Endothelial cell of hepatic sinusoid (primary cell): ENCODE data around the gene FAM149B1.

Source experiments
- in situ Hi-C: cut with HindIII; loops from 2 replicates; pipeline ENCODE4 v1.10.0; 2017; ENCODE audit warnings: low sequenced_read_pairs

The FAM149B1 gene

DNA sequence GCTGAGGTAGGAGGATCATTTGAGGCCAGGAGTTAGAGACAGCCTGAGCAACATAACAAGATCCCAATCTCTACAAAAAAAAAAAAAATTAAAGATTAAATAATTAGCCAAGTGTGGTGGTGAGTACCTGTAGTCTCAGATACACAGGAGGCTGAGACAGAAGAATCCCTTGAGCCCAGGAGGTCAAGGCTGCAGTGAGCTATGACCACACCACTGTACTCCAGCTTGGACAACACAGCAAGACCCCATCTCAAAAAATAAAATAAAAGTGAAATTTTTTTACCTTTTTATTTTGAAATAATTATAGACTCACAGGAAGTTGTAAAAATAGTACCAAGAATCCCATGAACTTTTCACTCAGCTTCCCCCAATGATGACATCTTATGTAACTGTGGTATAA is 4.9 kb downstream of the FAM149B1 start:
- in situ Hi-C loops: no loop called here

DNA sequence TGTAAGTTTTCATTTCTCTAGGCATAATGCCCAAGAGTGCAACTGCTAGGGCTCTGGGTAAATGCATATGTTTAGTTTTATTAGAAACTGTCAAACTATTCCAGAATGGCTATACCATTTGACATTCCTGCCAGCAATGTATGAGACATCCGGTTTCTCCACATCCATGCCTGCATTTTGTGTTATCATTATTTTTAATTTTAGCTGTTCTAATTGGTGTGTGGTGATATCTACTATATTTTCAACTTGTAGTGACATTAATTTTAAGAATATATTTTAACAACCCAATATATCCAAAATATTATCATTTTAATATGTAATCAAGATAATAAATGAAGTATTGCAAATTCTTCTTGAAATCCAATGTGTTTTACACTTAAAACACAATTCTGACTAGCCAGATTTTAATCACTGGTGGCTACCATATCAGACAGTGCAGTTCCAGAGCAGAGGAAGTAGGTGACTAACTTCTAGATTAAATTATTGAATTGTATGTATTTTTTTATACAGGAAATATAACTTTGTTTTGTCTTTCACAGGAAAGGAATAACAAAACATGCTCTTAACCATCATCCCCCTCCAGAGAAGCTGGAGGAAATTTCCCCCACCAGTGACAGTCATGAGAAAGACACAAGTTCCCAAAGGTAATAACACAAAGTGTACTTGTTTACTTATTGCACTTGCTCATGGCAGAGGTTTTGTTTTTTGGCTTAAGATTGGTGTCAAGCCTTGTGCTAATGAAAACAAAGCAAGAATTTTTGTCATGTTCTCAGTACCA is 6.4 kb downstream of the FAM149B1 start:
- in situ Hi-C loops: no loop called here

DNA sequence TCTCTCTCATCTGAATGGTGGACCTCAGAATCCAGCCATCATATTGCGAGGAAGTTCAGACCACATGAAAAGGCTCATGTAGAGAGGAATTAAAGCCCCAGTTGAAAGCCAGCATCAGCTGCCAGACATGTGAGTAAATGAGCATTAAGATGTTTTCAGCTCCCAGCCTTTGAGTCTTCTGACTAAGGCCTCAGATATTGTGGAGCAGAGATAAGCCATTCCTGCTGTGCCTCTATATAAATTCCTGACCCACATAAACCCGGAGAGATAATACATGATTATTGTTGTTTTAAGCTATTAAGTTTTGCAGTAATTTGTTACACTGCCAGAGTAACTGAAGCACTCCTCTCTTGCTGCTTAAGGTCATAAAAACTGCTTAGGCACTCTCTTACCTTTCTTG is 14.6 kb downstream of the FAM149B1 start:
- in situ Hi-C loops: no loop called here

DNA sequence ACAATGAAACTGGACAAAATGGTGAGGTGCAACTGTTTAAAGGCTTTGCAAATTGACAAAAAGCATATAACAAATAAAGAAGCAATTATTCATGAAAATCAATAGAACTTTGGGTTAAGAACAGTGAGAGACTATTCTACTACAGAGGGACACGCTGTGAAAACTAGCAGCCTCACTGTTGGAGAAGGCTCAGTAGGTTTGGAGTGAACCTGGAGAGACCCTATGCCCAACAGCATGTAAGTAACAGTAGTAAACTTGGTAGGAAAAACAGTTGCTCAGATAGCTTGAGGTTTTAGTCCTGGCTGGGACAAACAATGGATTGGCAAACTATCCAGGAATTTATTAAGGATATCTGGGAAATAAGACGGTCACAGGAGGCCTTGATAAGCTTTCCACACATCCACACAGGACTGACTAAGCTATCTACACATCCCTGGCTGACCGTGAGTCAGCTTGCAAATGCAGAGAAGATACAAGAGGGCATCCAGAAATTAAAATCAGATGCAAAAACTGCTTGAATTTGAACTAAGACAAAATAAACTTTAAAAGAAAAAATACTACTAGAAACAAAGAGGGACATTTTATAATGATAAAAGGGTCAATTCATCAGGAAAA is 15.9 kb downstream of the FAM149B1 start:
- in situ Hi-C loops: no loop called here

DNA sequence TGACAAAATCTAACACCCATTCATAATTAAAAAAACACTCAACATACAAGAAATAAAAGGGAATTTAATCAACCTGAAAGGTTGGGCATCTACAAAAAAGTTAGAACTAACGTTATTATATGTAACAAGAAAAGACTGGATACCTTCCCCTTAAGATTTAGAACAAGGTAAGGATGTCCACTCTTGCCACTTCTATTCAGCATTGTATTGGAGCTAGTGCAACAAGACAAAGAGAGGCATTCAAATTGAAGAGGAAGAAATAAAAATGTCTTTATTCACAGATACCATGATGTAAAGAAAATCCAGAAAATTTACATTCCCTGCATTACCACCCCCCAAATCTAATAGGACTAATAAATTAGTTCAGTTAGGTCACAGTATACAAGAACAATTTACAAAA is 18.3 kb downstream of the FAM149B1 start:
- in situ Hi-C loops: no loop called here

DNA sequence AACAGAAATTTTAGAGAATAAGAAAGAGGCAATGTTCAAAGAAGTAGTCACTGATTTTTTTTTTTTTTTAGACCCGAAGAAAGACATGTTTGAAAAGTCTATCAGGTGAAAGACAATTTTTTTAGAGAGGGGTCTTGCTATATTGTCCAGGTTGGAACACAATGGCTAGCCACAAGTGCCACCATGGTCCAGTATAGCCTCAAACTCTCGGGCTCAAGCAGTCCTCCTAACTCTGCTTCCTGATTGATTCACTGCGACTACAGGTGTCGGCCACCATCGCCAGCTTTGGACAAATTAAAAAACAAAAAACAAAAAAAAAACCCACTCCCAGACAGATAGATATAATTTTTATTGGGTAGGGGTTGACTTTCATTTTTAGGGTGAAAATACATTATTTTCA is 22.3 kb downstream of the FAM149B1 start:
- in situ Hi-C loops: no loop called here

DNA sequence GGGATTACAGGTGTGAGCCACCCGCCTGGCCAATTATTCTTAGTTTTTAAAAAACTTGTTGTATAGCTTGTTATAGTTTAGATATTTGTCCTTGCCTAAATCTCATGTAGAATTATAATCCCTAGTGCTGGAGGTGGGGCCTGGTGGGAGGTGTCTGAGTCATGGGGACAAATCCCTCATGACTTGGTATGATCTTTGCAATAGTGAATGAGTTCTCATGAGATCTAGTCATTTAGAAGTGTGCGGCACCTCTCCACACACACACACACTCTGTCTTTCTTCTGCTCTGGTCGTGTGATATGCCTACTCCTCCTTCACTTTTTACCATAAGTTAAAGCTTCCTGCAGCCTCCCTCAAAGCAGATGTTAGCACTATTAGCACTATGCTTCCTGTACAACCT is 37.2 kb downstream of the FAM149B1 start:
- in situ Hi-C loops: no loop called here

DNA sequence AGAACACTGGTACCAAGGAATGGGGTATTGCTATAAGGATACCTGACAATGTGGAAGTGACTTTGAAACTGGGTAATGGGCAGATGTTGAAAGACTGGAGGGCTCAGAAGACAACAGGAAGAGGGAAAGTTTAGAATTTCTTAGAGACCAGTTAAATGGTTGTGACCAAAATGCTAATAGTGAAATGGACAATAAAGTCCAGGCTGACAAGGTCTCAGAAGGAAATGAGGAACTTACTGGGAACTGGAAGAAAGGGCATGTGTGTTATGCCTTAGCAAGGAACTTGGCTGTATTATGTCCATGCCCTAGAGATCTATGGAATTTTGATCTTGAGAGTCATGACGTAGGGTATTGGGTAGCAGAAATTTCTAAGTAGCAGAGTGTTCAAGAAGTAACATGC is 38.0 kb downstream of the FAM149B1 start:
- in situ Hi-C loops: no loop called here

DNA sequence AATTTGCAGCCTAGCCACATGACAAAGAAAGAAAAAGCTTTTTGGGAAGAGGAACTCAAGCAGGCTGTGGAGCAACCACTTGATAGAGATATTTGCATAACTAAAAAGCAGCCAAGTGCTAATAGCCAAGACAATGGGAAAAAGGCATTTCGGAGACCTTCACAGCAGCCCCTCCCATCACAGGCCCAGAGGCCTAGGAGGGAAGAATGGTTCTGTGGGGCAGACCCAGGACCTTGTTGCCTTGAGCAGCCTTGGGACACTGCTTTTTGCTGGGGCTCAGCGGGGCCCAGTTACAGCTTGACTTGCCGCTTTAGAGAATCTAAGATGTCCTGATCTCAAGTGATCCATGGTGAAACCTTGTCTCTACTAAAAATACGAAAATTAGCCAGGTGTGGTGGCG is 38.5 kb downstream of the FAM149B1 start:
- in situ Hi-C loops: no loop called here

DNA sequence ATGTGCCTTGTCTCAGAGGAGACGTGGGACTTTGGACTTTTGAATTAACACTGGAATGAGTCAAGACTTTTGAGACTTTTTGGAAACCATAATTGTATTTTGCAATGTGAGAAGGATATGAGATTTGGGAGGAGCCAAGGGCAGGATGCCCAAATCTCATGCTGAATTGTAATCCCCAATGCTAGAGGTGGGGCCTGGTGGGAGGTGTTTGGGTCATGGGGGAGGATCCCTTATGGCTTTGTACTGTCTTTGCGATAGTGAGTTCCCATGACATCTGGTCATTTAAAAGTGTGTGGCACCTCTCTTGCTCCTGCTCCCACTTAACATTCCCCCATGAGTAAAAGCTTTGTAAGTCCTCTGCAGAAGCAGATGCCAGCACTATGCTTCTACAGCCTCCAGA is 40.0 kb downstream of the FAM149B1 start:
- in situ Hi-C loops: no loop called here

DNA sequence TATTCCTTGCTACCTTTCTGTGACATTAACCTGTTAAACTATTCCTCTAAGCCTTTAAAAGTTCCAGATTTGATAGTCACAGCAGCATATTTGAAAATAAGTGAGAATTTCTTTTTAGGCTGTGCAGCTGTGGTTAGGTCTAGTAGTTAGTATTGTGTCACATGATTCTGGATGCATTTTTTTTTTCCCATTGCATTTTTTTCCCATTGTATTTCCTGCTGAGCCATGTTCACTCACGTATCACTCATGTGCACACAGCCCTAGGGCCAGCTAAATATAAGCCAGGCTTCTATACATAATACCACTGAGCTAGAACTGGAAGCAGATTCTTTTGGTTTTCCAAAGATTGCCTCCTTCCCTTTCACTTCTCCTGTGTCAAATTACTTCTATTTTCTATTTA is 41.8 kb downstream of the FAM149B1 start:
- in situ Hi-C loops: no loop called here

DNA sequence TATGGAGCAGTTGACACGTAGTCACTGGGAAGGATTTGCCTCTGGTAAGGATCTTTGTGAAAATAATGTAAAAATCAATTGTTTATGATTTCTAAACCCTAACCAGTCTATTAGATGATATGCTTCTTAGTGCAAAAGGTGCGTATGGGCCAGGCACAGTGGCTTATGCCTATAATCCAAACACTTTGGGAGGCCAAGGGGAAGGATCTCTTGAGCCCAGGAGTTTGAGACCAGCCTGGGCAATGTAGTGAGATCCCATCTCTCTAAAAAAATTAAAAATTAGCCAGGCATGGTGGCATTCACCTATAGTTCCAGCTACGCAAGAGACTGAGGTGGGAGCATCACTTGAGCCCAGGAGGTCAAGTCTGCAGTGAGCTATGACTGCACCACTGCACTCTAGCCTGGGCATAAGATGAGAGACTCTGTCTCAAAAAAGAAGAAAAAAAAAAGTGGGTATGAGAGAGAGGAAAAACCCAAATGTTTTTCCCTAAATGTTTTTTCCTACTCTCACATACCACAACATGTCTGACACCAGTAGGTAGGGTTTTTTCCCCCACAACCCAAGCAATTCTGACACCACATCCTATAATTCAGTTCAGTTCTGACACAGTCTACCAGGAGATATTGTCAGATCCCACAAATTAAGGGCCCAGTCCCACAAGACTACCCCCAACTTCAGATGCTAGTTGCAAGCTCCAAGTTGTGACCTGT is 42.6 kb downstream of the FAM149B1 start:
- in situ Hi-C loops: no loop called here

DNA sequence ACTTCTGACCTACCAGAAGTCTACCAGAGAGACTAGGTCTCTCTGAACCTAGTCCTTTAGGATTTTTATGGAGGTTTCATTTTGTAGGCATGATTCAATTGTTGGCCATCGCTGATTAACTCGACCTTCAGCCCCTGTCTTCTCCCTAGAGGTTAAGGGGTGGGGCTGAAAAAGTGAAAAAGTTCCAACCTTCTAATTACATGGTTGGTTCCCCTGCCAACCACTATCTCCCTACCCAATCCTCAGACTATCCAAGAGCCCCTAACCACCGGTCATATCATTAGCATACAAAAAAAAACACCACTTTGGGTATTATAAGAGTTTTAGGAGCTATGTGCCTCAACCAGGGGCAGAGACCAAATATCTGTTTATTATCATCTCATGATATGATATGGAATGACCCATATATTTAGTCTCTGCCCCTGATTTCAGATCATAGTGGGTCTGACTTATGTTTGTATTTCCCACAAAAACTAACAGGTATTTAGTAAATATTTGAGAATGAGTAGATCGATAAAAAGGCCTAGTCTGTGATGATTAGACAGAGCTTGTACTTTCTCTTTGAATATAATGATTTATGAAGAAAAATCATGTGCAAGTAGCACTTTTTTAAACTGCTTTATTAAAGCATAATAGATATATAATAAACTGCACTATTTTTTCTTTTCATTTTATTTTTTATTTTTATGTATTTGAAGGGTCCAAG is 43.3 kb downstream of the FAM149B1 start:
- in situ Hi-C loops: no loop called here

DNA sequence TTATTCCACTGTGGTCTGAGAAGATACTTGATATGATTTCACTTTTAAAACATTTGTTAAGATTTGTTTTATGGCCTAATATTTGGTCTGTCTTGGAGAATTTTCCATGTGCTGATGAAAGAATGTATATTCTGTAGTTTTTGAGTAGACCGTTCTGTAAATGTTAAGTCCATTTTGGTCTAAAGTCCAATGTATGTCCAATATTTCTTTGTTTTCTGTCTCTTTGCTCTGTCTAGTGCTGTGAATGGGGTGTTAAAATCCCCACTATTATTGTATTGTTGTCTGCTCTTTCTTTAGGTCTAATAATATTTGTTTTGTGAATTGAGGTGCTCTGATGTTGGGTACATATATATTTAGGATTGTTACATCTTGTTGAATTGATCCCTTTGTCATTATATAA is 47.8 kb downstream of the FAM149B1 start:
- in situ Hi-C loops: no loop called here

DNA sequence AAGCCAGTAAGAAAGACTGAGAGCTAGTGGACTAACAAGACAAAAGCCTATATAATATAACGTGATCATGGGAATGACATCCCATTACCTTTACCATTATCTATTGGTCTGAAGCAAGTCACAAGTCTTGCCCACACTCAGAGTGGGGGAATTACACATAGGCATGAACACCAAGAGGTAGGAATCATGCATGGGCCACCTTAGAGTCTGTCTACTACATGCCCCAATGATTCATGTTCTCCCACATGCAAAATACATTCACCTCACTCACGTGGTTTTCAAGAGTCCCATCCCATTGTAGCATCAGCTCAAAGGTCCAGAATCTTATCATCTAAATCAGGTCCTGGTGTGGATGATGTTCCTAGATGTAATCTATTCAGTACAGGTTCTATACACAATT is 49.7 kb downstream of the FAM149B1 start:
- in situ Hi-C loops: no loop called here

DNA sequence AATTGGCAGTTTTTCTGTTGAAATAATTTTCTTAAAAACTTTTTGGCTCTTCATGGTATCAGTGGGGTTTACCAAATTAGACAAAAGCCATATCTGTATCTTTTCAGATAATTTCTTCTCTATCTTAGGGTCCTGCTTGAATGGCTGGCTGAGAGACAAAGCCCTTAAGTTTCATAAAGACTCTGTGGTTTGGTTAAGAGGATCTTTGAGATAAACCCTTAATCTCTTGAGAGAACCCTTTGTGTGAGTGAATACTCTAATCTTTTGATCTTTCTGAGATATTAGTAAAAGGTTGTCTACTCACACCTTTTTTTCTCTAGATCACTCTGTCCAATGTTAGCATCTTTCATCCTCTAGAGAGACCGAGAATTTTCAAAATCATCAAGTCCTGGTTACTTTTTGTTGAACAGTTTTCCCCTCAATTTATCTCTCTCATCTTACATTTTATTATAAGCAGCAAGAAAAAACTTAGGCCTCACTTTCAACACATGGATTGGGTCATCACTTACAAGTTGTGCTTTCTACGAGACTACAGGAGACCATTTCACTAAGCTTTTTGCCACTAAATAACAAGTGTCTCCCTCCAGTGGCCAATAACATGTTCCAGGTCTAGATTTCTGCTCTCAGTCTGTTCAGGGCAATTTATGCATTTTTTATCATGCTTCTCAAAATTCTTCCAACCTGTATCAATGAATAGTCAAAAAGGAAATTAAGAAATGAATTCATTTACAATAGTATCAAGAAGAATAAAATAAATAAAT is 50.7 kb downstream of the FAM149B1 start:
- in situ Hi-C loops: no loop called here

DNA sequence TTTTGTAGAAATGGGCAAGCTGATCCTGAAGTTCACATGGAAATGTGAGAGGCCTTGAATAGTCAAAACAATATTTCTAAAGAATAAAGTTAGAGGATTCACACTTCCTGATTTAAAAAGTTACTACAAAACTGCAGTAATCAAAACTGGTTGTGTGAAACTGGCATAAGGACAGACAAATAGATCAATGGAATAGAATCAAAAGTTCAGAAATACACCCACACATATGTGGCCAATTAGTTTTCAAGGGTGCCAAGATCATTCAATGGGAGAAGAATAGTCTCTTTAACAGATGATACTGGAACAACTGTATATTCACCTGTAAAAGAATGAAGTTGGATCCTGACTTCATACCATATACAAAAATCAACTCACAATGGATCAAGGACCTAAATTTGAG is 51.5 kb downstream of the FAM149B1 start:
- in situ Hi-C loops: no loop called here

DNA sequence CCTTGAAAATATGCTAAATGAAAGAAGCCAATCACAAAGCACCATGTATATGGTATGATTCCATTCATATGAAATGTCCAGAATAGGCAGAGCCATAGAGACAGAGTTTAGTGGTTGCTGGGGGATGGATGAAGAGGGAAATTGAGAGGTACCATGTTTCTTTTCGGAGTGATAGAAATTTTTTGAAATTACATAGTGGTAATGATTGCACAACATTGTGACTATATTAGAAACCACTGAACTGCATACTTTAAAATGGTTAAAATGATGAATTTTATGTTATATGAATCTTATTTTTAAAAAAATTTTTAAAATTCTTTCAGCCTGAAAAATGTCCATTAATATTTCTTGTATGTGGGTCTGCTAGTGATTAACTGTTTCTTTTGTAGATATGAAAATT is 53.1 kb downstream of the FAM149B1 start:
- in situ Hi-C loops: no loop called here

DNA sequence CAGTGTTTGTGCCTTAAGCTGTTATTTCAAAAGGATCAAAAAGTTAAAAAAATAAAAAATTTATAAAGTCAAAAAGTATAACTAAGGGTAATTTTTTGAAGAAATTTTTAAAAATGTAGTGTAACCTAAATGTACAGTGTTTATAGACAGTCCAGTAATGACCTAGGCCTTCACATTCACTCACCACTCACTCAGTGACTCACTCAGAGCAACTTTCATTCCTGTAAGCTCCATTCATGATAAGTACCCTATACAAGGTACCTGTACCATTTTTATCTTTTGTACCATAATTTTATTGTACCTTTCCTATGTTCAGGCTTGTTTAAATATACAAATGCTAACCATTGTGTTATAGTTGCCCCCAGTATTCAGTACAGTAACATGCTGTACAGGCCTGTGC is 57.6 kb downstream of the FAM149B1 start:
- in situ Hi-C loops: no loop called here

DNA sequence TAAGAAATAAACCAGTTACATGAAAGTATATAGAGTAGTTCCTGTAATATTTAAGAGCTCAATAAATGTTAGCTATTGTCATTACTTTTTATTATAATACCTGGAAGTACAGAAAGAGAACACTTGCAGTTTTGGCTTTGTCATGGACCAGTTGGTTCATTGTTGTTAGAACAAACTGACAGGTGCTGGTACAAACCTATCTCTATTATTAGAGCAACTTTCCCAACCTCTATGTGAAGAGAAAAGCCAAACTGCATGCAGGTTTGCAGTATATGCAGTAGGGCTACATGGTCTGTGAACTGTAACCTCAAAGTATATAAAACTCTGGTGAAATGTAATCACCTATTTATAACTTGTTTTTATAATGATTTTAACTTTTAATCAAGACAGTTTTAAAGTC is 58.7 kb downstream of the FAM149B1 start:
- in situ Hi-C loops: no loop called here

DNA sequence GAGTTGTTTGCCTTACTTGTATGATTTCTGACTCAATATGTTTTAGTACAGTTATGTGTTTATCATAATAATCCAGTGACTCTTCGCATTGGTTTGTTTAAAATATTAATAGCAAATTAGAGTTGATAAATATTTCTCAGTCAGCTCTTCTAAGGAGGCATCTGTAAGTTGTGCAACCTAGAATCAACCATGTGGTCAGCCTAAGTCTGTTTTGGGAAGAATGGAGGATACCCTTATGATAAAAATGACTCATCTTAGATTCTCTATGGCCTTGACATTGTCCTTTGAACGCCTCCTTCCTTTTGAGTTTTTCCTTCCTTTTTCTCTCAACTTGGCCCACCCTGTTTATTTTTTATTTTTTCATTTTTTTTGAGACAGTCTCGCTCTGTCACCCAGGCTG is 60.3 kb downstream of the FAM149B1 start:
- in situ Hi-C loops: no loop called here
